SK-N-MC (cell line): ENCODE data around the gene COMTD1.

Experiments used
- EZH2 ChIP-seq: fragments of 200-600 bp; sonication (generic); IDR thresholded peaks from one replicate; pipeline ENCODE4 v1.6.1; 2017; ENCODE audit warnings: antibody characterized with exemption
- POLR2AphosphoS5 ChIP-seq: IDR thresholded peaks from 2 replicates; pipeline ENCODE4 v1.6.1; 2012; ENCODE audit warnings: mild to moderate bottlenecking, low read depth, low read length, borderline replicate concordance

DNA sequence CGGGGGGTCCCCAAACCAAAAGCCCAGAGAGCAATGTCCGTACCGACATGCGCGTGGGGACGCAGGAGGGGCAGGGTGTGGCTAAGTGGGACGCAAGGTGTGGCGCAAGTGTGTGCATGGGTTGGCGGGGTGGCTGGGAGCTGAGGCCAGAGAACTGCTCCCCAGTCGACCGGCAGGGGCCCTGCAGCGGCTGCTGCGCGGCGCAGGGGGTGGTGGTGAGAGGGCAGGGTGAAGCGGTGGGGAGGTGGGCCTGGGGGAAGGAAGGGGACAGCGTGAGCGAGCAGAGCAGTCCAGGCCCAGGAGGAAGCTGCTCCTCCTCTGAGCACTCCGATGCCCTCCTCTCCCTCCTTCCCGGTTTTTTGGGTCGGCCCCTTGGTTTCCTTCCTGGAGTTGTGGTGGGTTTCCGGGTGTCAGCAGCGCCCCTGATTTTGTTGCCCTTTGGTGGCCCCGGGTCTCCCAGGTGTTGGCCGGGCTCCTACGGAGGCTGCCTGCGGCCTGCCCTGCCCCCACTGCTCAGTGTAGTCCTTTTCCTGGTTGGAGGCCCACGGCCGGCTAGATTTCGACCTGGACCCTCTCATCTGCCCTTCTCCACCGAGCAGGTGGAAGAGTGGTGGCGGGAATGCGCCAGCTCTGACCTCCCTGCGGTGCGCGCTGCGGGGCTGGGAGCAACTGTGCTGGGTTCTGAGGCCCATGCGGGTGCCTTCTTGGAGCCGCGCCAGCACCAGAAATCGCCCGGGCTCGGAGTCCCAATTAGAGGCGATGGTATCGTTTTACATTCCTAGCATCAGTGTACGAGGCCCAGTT is 40.5 kb upstream of the COMTD1 start:
- TF ChIP-seq EZH2 (no peak), POLR2AphosphoS5 (no peak)
